Smooth muscle cell (in vitro differentiated cells): ENCODE measurements around the gene GALM. TPM values are rescaled to one million over a fixed set of nuclear protein-coding genes. Genes with fewer than 3 reads are reported as not detected.

Source experiments
- DNase-seq: peaks from one replicate; lab custom pipeline; 2025; ENCODE audit not compliant: unreplicated experiment; lab: John Stamatoyannopoulos, UW
- H2AFZ ChIP-seq: fragments of 200-600 bp; sonication (generic); 2 replicates; pipeline ENCODE4 v1.6.0; 2016; ENCODE audit warnings: antibody characterized with exemption, low read depth, mild to moderate bottlenecking
- H3F3A ChIP-seq: fragments of 200-600 bp; sonication (generic); 2 replicates; pipeline ENCODE4 v1.6.0; 2017; ENCODE audit warnings: antibody characterized with exemption, low read depth
- H3K27ac ChIP-seq: fragments of 200-600 bp; sonication (generic); 2 replicates; pipeline ENCODE4 v1.5.1; 2016; ENCODE audit warnings: low read depth, mild to moderate bottlenecking
- H3K27me3 ChIP-seq: fragments of 200-600 bp; sonication (generic); 2 replicates; pipeline ENCODE4 v1.6.1; 2016; ENCODE audit warnings: low read depth, mild to moderate bottlenecking
- H3K36me3 ChIP-seq: fragments of 200-600 bp; sonication (generic); 2 replicates; pipeline ENCODE4 v1.5.1; 2016; ENCODE audit warnings: low read depth
- H3K4me1 ChIP-seq: fragments of 200-600 bp; sonication (generic); 2 replicates; pipeline ENCODE4 v1.5.1; 2016; ENCODE audit warnings: low read depth
- H3K4me2 ChIP-seq: fragments of 200-600 bp; sonication (generic); 2 replicates; pipeline ENCODE4 v1.6.0; 2016; ENCODE audit warnings: mild to moderate bottlenecking
- H3K4me3 ChIP-seq: fragments of 200-600 bp; sonication (generic); 2 replicates; pipeline ENCODE4 v1.5.1; 2016; ENCODE audit warnings: mild to moderate bottlenecking
- H3K79me2 ChIP-seq: fragments of 200-600 bp; sonication (generic); 2 replicates; pipeline ENCODE4 v1.6.0; 2016; ENCODE audit warnings: low read depth, mild to moderate bottlenecking
- H3K9ac ChIP-seq: fragments of 200-600 bp; sonication (generic); 2 replicates; pipeline ENCODE4 v1.6.0; 2016; ENCODE audit warnings: low read depth
- H3K9me3 ChIP-seq: fragments of 200-600 bp; sonication (generic); replicated peaks from 2 replicates; pipeline ENCODE4 v1.5.1; 2016; ENCODE audit warnings: low read depth
- H4K20me1 ChIP-seq: fragments of 200-600 bp; sonication (generic); 2 replicates; pipeline ENCODE4 v1.6.0; 2016; ENCODE audit warnings: low read depth
- CTCF ChIP-seq: fragments of 200-600 bp; sonication (generic); IDR thresholded peaks from 2 replicates; pipeline ENCODE4 v1.5.1; 2017; ENCODE audit warnings: borderline replicate concordance, mild to moderate bottlenecking, antibody characterized with exemption; ENCODE audit not compliant: insufficient read depth, poor library complexity, severe bottlenecking
- WGBS: methylation state at CpG from one replicate; pipeline ENCODE4 v1.1.7; 2016; ENCODE audit warnings: low lambda C conversion rate; 5-methylcytosine and 5-hydroxymethylcytosine counted together
- polyA plus RNA-seq: library from polyadenylated mRNA; unstranded; fragments of >200 nt; fragmentation: Nextera tagmentation; extraction: Ambion mirVana; gene quantifications from 2 replicates; pipeline ENCODE4 v1.2.1, GENCODE V29; 2016
- total RNA-seq: library from RNA; depleted of rRNA; stranded (reverse); fragments of >200 nt; gene quantifications from 2 replicates; pipeline ENCODE4 v1.2.3, GENCODE V29; 2014

The GALM gene
- total and polyA plus RNA-seq, 2 experiments from 2014 or later = 13.1 to 18.9 TPM

GRCh38 chr2:38719706-38720105 lies 53.8 kb downstream of the GALM start:
- H3K9me3 ChIP-seq = no peaks in the 10 kb centered on the region

DNA sequence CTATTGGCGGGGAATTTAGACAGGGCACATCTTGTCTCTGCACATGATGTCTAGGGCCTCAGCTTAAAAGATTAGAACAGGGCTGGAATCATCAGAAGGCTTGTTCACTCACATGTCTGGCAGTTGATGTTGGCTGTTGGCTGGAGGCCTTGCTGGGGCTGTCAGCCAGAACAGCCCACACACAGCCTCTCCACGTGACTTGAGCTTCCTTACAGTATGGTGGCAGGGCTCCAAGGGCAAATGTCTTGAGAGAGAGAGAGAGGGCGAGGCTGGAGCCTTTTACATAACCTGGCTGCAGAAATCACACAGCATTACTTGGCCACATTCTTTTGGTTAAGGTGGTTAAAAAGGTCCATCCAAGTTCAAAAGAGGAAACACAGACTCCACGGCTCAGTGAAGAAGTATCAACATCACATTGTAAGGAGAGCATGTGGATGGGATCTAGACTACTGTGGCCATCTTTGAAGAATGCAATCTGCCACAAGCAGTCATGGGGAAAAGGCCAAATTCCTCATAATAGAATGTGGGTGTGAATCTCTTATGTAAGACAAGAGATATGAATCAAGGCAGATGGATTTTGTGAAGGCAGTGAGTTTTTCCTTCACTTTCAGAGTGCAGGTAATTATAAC lies 54.8 kb downstream of the GALM start:
- H4K20me1 ChIP-seq = no peaks in the 10 kb centered on the region
- no peaks in the 10 kb centered on the region for H3K27me3 ChIP-seq
- H3K4me3 ChIP-seq = no peak overlapping the region
- no peak overlapping the region for H2AFZ ChIP-seq
- H3F3A ChIP-seq = no peaks in the 10 kb centered on the region
- no peaks in the 10 kb centered on the region for H3K36me3 ChIP-seq
- no peaks in the 10 kb centered on the region for H3K79me2 ChIP-seq
- TF ChIP-seq CTCF = no peak
- no peak overlapping the region for H3K4me2 ChIP-seq
- DNase-seq = no peak
- no peaks in the 10 kb centered on the region for H3K9me3 ChIP-seq
- H3K27ac ChIP-seq = no peak overlapping the region
- WGBS = 70% methylated on average over 4 of the region's 4 CpGs
- H3K9ac ChIP-seq = no peak overlapping the region
- H3K4me1 ChIP-seq = no peaks in the 10 kb centered on the region

More at GRCh38 chr2:38719706-38720105, 53.8 kb downstream of the GALM start:
- Histone ChIP-seq H4K20me1 (no peaks in the 10 kb centered on the region), H3K4me2 (no peak overlapping the region), H3K27me3 (no peaks in the 10 kb centered on the region), H3K36me3 (no peaks in the 10 kb centered on the region), H3K9ac (no peak overlapping the region), H3K79me2 (no peaks in the 10 kb centered on the region), H2AFZ (no peak overlapping the region), H3F3A (no peaks in the 10 kb centered on the region), H3K4me1 (no peaks in the 10 kb centered on the region), H3K4me3 (no peak overlapping the region), H3K27ac (no peak overlapping the region)
- no peak for TF ChIP-seq CTCF
- no peak for DNase-seq
- WGBS = 86% methylated on average over 12 of the region's 12 CpGs

- H4K20me1 ChIP-seq = no peaks in the 10 kb centered on the region
- H3K4me2 ChIP-seq = no peak overlapping the region
- H3K27me3 ChIP-seq = no peaks in the 10 kb centered on the region
- no peaks in the 10 kb centered on the region for H3K9me3 ChIP-seq
- no peak overlapping the region for H3K27ac ChIP-seq
- H3K4me1 ChIP-seq = no peaks in the 10 kb centered on the region
- H2AFZ ChIP-seq = no peak overlapping the region
- no peaks in the 10 kb centered on the region for H3K36me3 ChIP-seq
- H3F3A ChIP-seq = no peaks in the 10 kb centered on the region
- H3K4me3 ChIP-seq = no peak overlapping the region
- DNase-seq = no peak
- no peak overlapping the region for H3K9ac ChIP-seq
- H3K79me2 ChIP-seq = no peaks in the 10 kb centered on the region
- TF ChIP-seq CTCF = no peak
- 75% methylated on average over 9 of the region's 9 CpGs for WGBS
Measured at GRCh38 chr2:38722271-38723061, 56.6 kb downstream of the GALM start.
